HCT116 (cell line): ENCODE measurements around the gene METTL22. TPM values are rescaled to one million over a fixed set of nuclear protein-coding genes. Genes with fewer than 3 reads are reported as not detected.

Experiments
- ATAC-seq: fragments of 200-7000 bp; cut with Tn5 transposase; 2 replicates; pipeline ENCODE4 v1.9.1; 2020; ENCODE audit warnings: mild to moderate bottlenecking, moderate library complexity
- BruUV-seq: library from RNA; stranded (reverse); fragments of 400-500 nt; replicated peaks from 2 replicates; lab custom pipeline; 2021; lab: Mats Ljungman, UMichigan
- CTCF ChIA-PET: fragments of 300-600 bp; sonication (Branson Sonifier 250); formaldehyde crosslinking; loops from one replicate; lab custom pipeline; 2021; ENCODE audit warnings: antibody characterized with exemption; lab: Charles Lee
- POLR2A ChIA-PET: fragments of 300-600, 350-600 bp; sonication (Branson Sonifier 250); formaldehyde crosslinking; loops from one replicate; lab custom pipeline; 2021; ENCODE audit warnings: antibody characterized with exemption; lab: Charles Lee
- RAD21 ChIA-PET, 2 experiments: fragments of 300-600 bp; sonication (Branson Sonifier 250); formaldehyde crosslinking; loops; one replicate each; lab custom pipeline; 2023; ENCODE audit warnings: low total read pairs in 2 of 2; ENCODE audit not compliant: uncharacterized antibody in 2 of 2, unreplicated experiment in 2 of 2, low non-redundant PET in 1 of 2; lab: Charles Lee
- DNase-seq: peaks from one replicate; pipeline ENCODE4 v3.0.0-alpha.2; 2010; ENCODE audit warnings: low read depth, low spot score
- H2AFZ ChIP-seq: fragments of 200-600 bp; shearing (Covaris generic), sonication (generic); 2 replicates; pipeline ENCODE4 v1.6.1; 2017; ENCODE audit warnings: low read depth, mixed run types, mixed read lengths, antibody characterized with exemption, low read length; ENCODE audit not compliant: poor library complexity, severe bottlenecking
- H3K27ac ChIP-seq: 2 replicates; pipeline ENCODE4 v1.5.1; 2012; ENCODE audit warnings: low read depth, low read length
- H3K27me3 ChIP-seq: fragments of 200-600 bp; sonication (generic); 2 replicates; pipeline ENCODE4 v1.6.1; 2016; ENCODE audit warnings: mixed run types, low read length, mixed read lengths; ENCODE audit not compliant: insufficient read depth
- H3K36me3 ChIP-seq, 2 experiments: fragments of 200-500 bp in 1 of 2; fragments of 200-600 bp in 1 of 2; sonication (Bioruptor generic) in 1 of 2; sonication (generic) in 1 of 2; 2 replicates each; pipeline versions ENCODE4 v1.5.1 to v1.6.1; 2014 to 2016; ENCODE audit warnings: low read length in 2 of 2, inconsistent platforms in 1 of 2, mixed read lengths in 1 of 2, mixed run types in 1 of 2; ENCODE audit not compliant: insufficient read depth in 2 of 2, control insufficient read depth in 1 of 2
- H3K4me1 ChIP-seq, 2 experiments: fragments of 200-600 bp in 1 of 2; sonication (generic) in 1 of 2; 2 replicates each; pipeline versions ENCODE4 v1.5.1 to v1.6.1; 2012 to 2017; ENCODE audit warnings: low read length in 2 of 2, inconsistent platforms in 1 of 2, mild to moderate bottlenecking in 1 of 2, mixed read lengths in 1 of 2, mixed run types in 1 of 2, moderate library complexity in 1 of 2; ENCODE audit not compliant: insufficient read depth in 2 of 2, control insufficient read depth in 1 of 2
- H3K4me2 ChIP-seq: fragments of 200-600 bp; sonication (generic); 2 replicates; pipeline ENCODE4 v1.6.1; 2017; ENCODE audit warnings: mixed run types, low read length, mixed read lengths
- H3K4me3 ChIP-seq, 2 experiments: fragments of 200-600 bp in 1 of 2; sonication (generic) in 1 of 2; replicated peaks in 1 of 2; 2 replicates each; pipeline ENCODE4 v1.5.1; 2011 to 2016; ENCODE audit warnings: low read length in 2 of 2, control low read depth in 1 of 2, low read depth in 1 of 2, mild to moderate bottlenecking in 1 of 2, mixed read lengths in 1 of 2, mixed run types in 1 of 2
- H3K79me2 ChIP-seq: fragments of 200-600 bp; sonication (generic); 2 replicates; pipeline ENCODE4 v1.6.1; 2017; ENCODE audit warnings: mild to moderate bottlenecking, mixed run types, low read length, moderate library complexity, mixed read lengths; ENCODE audit not compliant: insufficient read depth
- H3K9ac ChIP-seq: fragments of 200-600 bp; sonication (generic); 2 replicates; pipeline ENCODE4 v1.6.1; 2016; ENCODE audit warnings: low read length, mixed read lengths
- H3K9me2 ChIP-seq: fragments of 200-600 bp; sonication (generic), shearing (Covaris generic); 2 replicates; pipeline ENCODE4 v1.6.1; 2017; ENCODE audit warnings: mixed run types, mild to moderate bottlenecking, moderate library complexity; ENCODE audit not compliant: insufficient read depth
- H3K9me3 ChIP-seq, 2 experiments: fragments of 200-500 bp in 1 of 2; fragments of 200-600 bp in 1 of 2; sonication (Bioruptor generic) in 1 of 2; sonication (generic) in 1 of 2; 2 replicates each; pipeline ENCODE4 v1.6.1; 2014 to 2017; ENCODE audit warnings: low read length in 2 of 2, mixed read lengths in 2 of 2, inconsistent platforms in 1 of 2, low read depth in 1 of 2, mild to moderate bottlenecking in 1 of 2, mixed run types in 1 of 2, moderate library complexity in 1 of 2; ENCODE audit not compliant: control insufficient read depth in 1 of 2, insufficient read depth in 1 of 2
- H4K20me1 ChIP-seq: fragments of 200-600 bp; sonication (generic), shearing (Covaris generic); 2 replicates; pipeline ENCODE4 v1.6.1; 2017; ENCODE audit warnings: mixed run types, mild to moderate bottlenecking, moderate library complexity; ENCODE audit not compliant: insufficient read depth
- CBX3 ChIP-seq: IDR thresholded peaks from 2 replicates; pipeline ENCODE4 v1.6.1; 2012; ENCODE audit warnings: low read depth
- CEBPB ChIP-seq: IDR thresholded peaks from 2 replicates; pipeline ENCODE4 v1.6.1; 2012; ENCODE audit warnings: low read depth
- EGR1 ChIP-seq: IDR thresholded peaks from 2 replicates; pipeline ENCODE4 v1.6.1; 2012; ENCODE audit warnings: low read depth
- ELF1 ChIP-seq: IDR thresholded peaks from 2 replicates; pipeline ENCODE4 v1.6.1; 2012; ENCODE audit warnings: low read depth, borderline replicate concordance
- EZH2 ChIP-seq: fragments of 200-600 bp; sonication (generic); IDR thresholded peaks from 2 replicates; pipeline ENCODE4 v1.6.1; 2017; ENCODE audit warnings: antibody characterized with exemption, mixed run types
- FOSL1 ChIP-seq: IDR thresholded peaks from 2 replicates; pipeline ENCODE4 v1.6.1; 2012; ENCODE audit warnings: low read depth
- JUND ChIP-seq: IDR thresholded peaks from 2 replicates; pipeline ENCODE4 v1.6.1; 2012
- MAX ChIP-seq: IDR thresholded peaks from 2 replicates; pipeline ENCODE4 v1.6.1; 2012
- POLR2A ChIP-seq: IDR thresholded peaks from 2 replicates; pipeline ENCODE4 v1.7.0; 2011; ENCODE audit warnings: borderline replicate concordance; ENCODE audit not compliant: insufficient read depth, insufficient read length; ENCODE audit errors: extremely low read depth
- POLR2AphosphoS5 ChIP-seq: IDR thresholded peaks from 2 replicates; pipeline ENCODE4 v1.6.1; 2011; ENCODE audit warnings: mild to moderate bottlenecking, low read depth, low read length, moderate library complexity
- RAD21 ChIP-seq: IDR thresholded peaks from 2 replicates; pipeline ENCODE4 v1.6.1; 2012; ENCODE audit warnings: low read depth, mild to moderate bottlenecking
- SIN3A ChIP-seq: IDR thresholded peaks from 2 replicates; pipeline ENCODE4 v1.6.1; 2012; ENCODE audit warnings: low read depth
- SP1 ChIP-seq: IDR thresholded peaks from 2 replicates; pipeline ENCODE4 v1.6.1; 2012; ENCODE audit warnings: low read depth
- SRF ChIP-seq: IDR thresholded peaks from 2 replicates; pipeline ENCODE4 v1.6.1; 2012; ENCODE audit warnings: low read depth
- TCF7L2 ChIP-seq: IDR thresholded peaks from 2 replicates; pipeline ENCODE4 v1.7.0; 2011; ENCODE audit warnings: borderline replicate concordance, inconsistent platforms; ENCODE audit not compliant: insufficient read depth, insufficient read length; ENCODE audit errors: extremely low read depth
- YY1 ChIP-seq: IDR thresholded peaks from 2 replicates; pipeline ENCODE4 v1.6.1; 2011; ENCODE audit warnings: low read length, low read depth, moderate library complexity, mild to moderate bottlenecking; ENCODE audit not compliant: insufficient replicate concordance; ENCODE audit errors: extremely low read depth
- ZBTB33 ChIP-seq: IDR thresholded peaks from 2 replicates; pipeline ENCODE4 v1.6.1; 2011; ENCODE audit warnings: mild to moderate bottlenecking, low read length, moderate library complexity; ENCODE audit not compliant: insufficient replicate concordance; ENCODE audit errors: extremely low read depth
- ZFX ChIP-seq: fragments of 450-650 bp; IDR thresholded peaks from 2 replicates; pipeline ENCODE4 v1.6.1; 2017
- ZNF274 ChIP-seq: fragments of 200-500 bp; sonication (Bioruptor generic); IDR thresholded peaks from 2 replicates; pipeline ENCODE4 v1.6.1; 2014; ENCODE audit warnings: mild to moderate bottlenecking, low read depth, low read length, inconsistent platforms
- intact Hi-C: fragments of 100-400 bp; cut with micrococcal nuclease; formaldehyde crosslinking; loops from 2 replicates; pipeline ENCODE4 v1.10.0; 2022
- total RNA-seq: library from RNA; stranded (reverse); gene quantifications from one replicate; pipeline ENCODE4 v1.2.1, GENCODE V29; 2021; ENCODE audit not compliant: unreplicated experiment

Gene METTL22
- total RNA-seq, 1 experiment from 2014 or later, result 33.3 TPM

GRCh38 chr16:8668113-8668512, 46.6 kb downstream of the METTL22 start:
- H3K4me3 ChIP-seq, result no peak overlapping the region
- no peaks in the 10 kb centered on the region for H3K79me2 ChIP-seq
- BruUV-seq, result no TSS peak
- no peak for TF ChIP-seq CEBPB
- H3K36me3 ChIP-seq, result no peaks in the 10 kb centered on the region
- ATAC-seq, result no peak
- H3K9ac ChIP-seq, result no peak overlapping the region
- no peaks in the 10 kb centered on the region for H3K9me2 ChIP-seq
- intact Hi-C loops, result no loop called here
- no peak overlapping the region for H3K27ac ChIP-seq
- no peak overlapping the region for H2AFZ ChIP-seq
- H3K9me3 ChIP-seq, result no peaks in the 10 kb centered on the region
- H3K4me2 ChIP-seq, result no peak overlapping the region
- POLR2A ChIA-PET, result no interaction called here
- RAD21 ChIA-PET, result no interaction called here
- CTCF ChIA-PET, result no interaction called here
- no peak for DNase-seq
- H4K20me1 ChIP-seq, result no peaks in the 10 kb centered on the region
- no peaks in the 10 kb centered on the region for H3K4me1 ChIP-seq
- H3K27me3 ChIP-seq, result no peaks in the 10 kb centered on the region

- Histone ChIP-seq H3K79me2 (no peaks in the 10 kb centered on the region), H4K20me1 (no peaks in the 10 kb centered on the region), H3K27me3 (no peaks in the 10 kb centered on the region), H3K27ac (no peak overlapping the region), H3K9ac (no peak overlapping the region), H3K4me1 (peaks cover 0 to 6% of the 10 kb centered on the region in 2 experiments; a peak in 1 of 4 replicates), H3K9me3 (no peaks in the 10 kb centered on the region), H3K4me2 (no peak overlapping the region), H2AFZ (no peak overlapping the region), H3K9me2 (no peaks in the 10 kb centered on the region), H3K4me3 (no peak overlapping the region), H3K36me3 (no peaks in the 10 kb centered on the region)
- ATAC-seq, result no peak
- no TSS peak for BruUV-seq
- POLR2A ChIA-PET, result no interaction called here
- DNase-seq, result no peak
- CTCF ChIA-PET, result interaction anchor here (0.9 kb wide), 1 partner anchor 267 kb away, joined by 3 read pairs; no protein-coding TSS in a partner anchor
- intact Hi-C loops, result no loop called here
- RAD21 ChIA-PET, result no interaction called here
- TF ChIP-seq YY1, result no peak
- TF ChIP-seq ZFX, result no peak
- TF ChIP-seq SP1, result no peak
- no peak for TF ChIP-seq CBX3
- TF ChIP-seq MAX, result no peak
- no peak for TF ChIP-seq SIN3A
- no peak for TF ChIP-seq ZBTB33
- TF ChIP-seq CEBPB, result no peak
- no peak for TF ChIP-seq EZH2
- no peak for TF ChIP-seq FOSL1
- TF ChIP-seq TCF7L2, result no peak
- no peak for TF ChIP-seq ZNF274
- TF ChIP-seq ELF1, result no peak
- no peak for TF ChIP-seq POLR2A
- TF ChIP-seq EGR1, result no peak
- no peak for TF ChIP-seq POLR2AphosphoS5
- TF ChIP-seq JUND, result no peak
- TF ChIP-seq SRF, result no peak
- no peak for TF ChIP-seq RAD21
These were observed 48.0 kb downstream of the METTL22 start for GRCh38 chr16:8669481-8669880.
